WTC11 (cell line): ENCODE measurements around the gene JHY. TPM values are rescaled to one million over a fixed set of nuclear protein-coding genes. Genes with fewer than 3 reads are reported as not detected.

ENCODE experiments used
- ATAC-seq: fragments of 200-7000 bp; cut with Tn5 transposase; 2 replicates; pipeline ENCODE4 v1.10.0; 2021; ENCODE audit warnings: mild to moderate bottlenecking, moderate library complexity
- CTCF ChIA-PET: fragments of 300-600 bp; sonication (Branson Sonifier 250); formaldehyde crosslinking; loops from one replicate; lab custom pipeline; 2021; ENCODE audit warnings: antibody characterized with exemption; lab: Charles Lee
- POLR2A ChIA-PET: fragments of 350-600 bp; sonication (Branson Sonifier 250); formaldehyde crosslinking; loops from one replicate; lab custom pipeline; 2021; ENCODE audit warnings: antibody characterized with exemption; lab: Charles Lee
- DNase-seq: peaks from one replicate; pipeline ENCODE4 v3.0.0; 2021; ENCODE audit warnings: low spot score
- H3K27ac Mint-ChIP-seq: 2 replicates; pipeline ENCODE4 v1.8.0; 2021; ENCODE audit warnings: mixed read lengths
- H3K27me3 Mint-ChIP-seq: 2 replicates; pipeline ENCODE4 v1.8.0; 2021; ENCODE audit warnings: low read depth, mild to moderate bottlenecking, moderate library complexity, mixed read lengths
- H3K36me3 Mint-ChIP-seq: 2 replicates; pipeline ENCODE4 v1.8.0; 2021; ENCODE audit warnings: mixed read lengths
- H3K4me1 Mint-ChIP-seq: 2 replicates; pipeline ENCODE4 v1.8.0; 2022; ENCODE audit warnings: mixed read lengths
- H3K4me3 Mint-ChIP-seq: 2 replicates; pipeline ENCODE4 v1.8.0; 2021; ENCODE audit warnings: mild to moderate bottlenecking, moderate library complexity, mixed read lengths
- H3K9me3 Mint-ChIP-seq: 2 replicates; pipeline ENCODE4 v1.8.0; 2021; ENCODE audit warnings: mixed read lengths
- CREM ChIP-seq: sonication (generic); formaldehyde crosslinking; IDR thresholded peaks from 2 replicates; pipeline ENCODE4 v1.8.1; 2022; ENCODE audit warnings: mild to moderate bottlenecking, missing genetic modification reagents, moderate library complexity
- ESRRA ChIP-seq: sonication (generic); formaldehyde crosslinking; IDR thresholded peaks from 2 replicates; pipeline ENCODE4 v1.8.1; 2022; ENCODE audit warnings: mild to moderate bottlenecking, missing genetic modification reagents, borderline replicate concordance
- FOXJ3 ChIP-seq: sonication (generic); formaldehyde crosslinking; IDR thresholded peaks from 2 replicates; pipeline ENCODE4 v1.9.0; 2021; ENCODE audit warnings: missing genetic modification reagents, mild to moderate bottlenecking, borderline replicate concordance
- FOXP1 ChIP-seq: sonication (generic); formaldehyde crosslinking; IDR thresholded peaks from 2 replicates; pipeline ENCODE4 v1.8.0; 2022; ENCODE audit warnings: missing genetic modification reagents, mild to moderate bottlenecking, moderate library complexity, borderline replicate concordance
- GRHL2 ChIP-seq: fragments of 250-450 bp; sonication (Bioruptor Pico); IDR thresholded peaks from 2 replicates; pipeline ENCODE4 v1.8.0; 2022; ENCODE audit warnings: mild to moderate bottlenecking, moderate library complexity; ENCODE audit not compliant: insufficient replicate concordance, severe bottlenecking
- MYBL2 ChIP-seq: sonication (generic); formaldehyde crosslinking; IDR thresholded peaks from 2 replicates; pipeline ENCODE4 v1.8.1; 2023; ENCODE audit warnings: mild to moderate bottlenecking, moderate library complexity, missing genetic modification reagents
- NFATC4 ChIP-seq: fragments of 250-450 bp; sonication (Bioruptor Pico); IDR thresholded peaks from 2 replicates; pipeline ENCODE4 v1.9.0; 2021; ENCODE audit warnings: mild to moderate bottlenecking
- STAT6 ChIP-seq: sonication (generic); formaldehyde crosslinking; conservative IDR thresholded peaks from 2 replicates; pipeline ENCODE4 v1.8.1; 2023; ENCODE audit warnings: mild to moderate bottlenecking, low read depth, missing genetic modification reagents, moderate library complexity
- TCF7 ChIP-seq: sonication (generic); formaldehyde crosslinking; IDR thresholded peaks from 2 replicates; pipeline ENCODE4 v1.8.0; 2022; ENCODE audit warnings: mild to moderate bottlenecking, low read depth, missing genetic modification reagents, moderate library complexity
- TEAD4 ChIP-seq: sonication (generic); formaldehyde crosslinking; IDR thresholded peaks from 2 replicates; pipeline ENCODE4 v1.8.0; 2022; ENCODE audit warnings: mild to moderate bottlenecking, missing genetic modification reagents
- USF2 ChIP-seq: sonication (generic); formaldehyde crosslinking; IDR thresholded peaks from 2 replicates; pipeline ENCODE4 v1.8.1; 2023; ENCODE audit warnings: mild to moderate bottlenecking, missing genetic modification reagents, moderate library complexity
- ZBTB21 ChIP-seq: sonication (generic); formaldehyde crosslinking; IDR thresholded peaks from 2 replicates; pipeline ENCODE4 v1.8.1; 2023; ENCODE audit warnings: mild to moderate bottlenecking, missing genetic modification reagents, borderline replicate concordance
- ZNF138 ChIP-seq: sonication (generic); formaldehyde crosslinking; conservative IDR thresholded peaks from 2 replicates; pipeline ENCODE4 v1.8.1; 2022; ENCODE audit warnings: mild to moderate bottlenecking, moderate library complexity, missing genetic modification reagents
- ZNF416 ChIP-seq: fragments of 250-450 bp; sonication (Bioruptor Pico); IDR thresholded peaks from 2 replicates; pipeline ENCODE4 v1.9.0; 2021; ENCODE audit warnings: mild to moderate bottlenecking, inconsistent platforms
- ZNF512 ChIP-seq: sonication (generic); formaldehyde crosslinking; IDR thresholded peaks from 2 replicates; pipeline ENCODE4 v1.8.1; 2022; ENCODE audit warnings: missing genetic modification reagents, borderline replicate concordance
- ZNF532 ChIP-seq: fragments of 250-450 bp; sonication (Bioruptor Pico); IDR thresholded peaks from 2 replicates; pipeline ENCODE4 v1.9.0; 2021; ENCODE audit warnings: mild to moderate bottlenecking, borderline replicate concordance
- total RNA-seq: library from RNA; stranded (reverse); gene quantifications from 3 replicates; pipeline ENCODE4 v1.2.3, GENCODE V29; 2021
- TF ChIP-seq, protein P1 (sequence below): fragments of 250-450 bp; sonication (Bioruptor Pico); IDR thresholded peaks from 2 replicates; pipeline ENCODE4 v1.9.0; 2021; ENCODE audit warnings: mild to moderate bottlenecking
- TF ChIP-seq, protein P2 (sequence below): sonication (generic); formaldehyde crosslinking; IDR thresholded peaks from 2 replicates; pipeline ENCODE4 v1.8.1; 2023; ENCODE audit warnings: mild to moderate bottlenecking, missing genetic modification reagents, borderline replicate concordance

Gene JHY
- total RNA-seq, 1 experiment from 2014 or later, result 1.6 TPM

DNA sequence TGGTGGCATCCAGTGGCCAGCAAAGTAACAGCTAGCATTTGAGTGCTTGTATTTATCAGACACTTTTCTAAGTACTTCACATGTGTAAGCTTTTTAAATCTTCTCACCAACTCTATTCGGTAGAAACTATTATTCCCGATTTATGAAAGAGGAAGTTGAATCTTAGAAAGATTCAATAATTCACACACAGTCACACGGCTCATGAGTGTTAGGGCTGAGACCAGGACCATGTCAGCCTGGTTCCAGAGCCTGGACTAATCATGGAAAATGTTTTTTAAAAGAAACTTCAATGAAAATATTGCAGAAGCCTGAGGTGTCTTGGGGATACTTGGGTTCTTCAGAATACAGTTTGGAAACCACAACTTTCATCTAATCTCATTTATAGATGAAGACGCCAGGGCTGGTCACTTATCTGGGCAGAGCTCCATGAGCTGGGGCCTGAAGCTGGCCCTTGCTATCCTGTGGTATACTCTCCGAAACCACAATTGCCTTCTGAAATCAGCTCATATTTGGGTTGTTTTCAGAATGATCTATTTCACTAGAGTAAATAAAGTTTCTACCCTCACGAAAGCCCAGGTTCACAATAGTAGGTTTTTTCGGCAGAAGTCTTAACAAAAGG, 48.6 kb upstream of the JHY start (continued):
- TF ChIP-seq ESRRA (CRISPR knock-in tag), result no peak

GRCh38 chr11:122836916-122837315, 45.6 kb upstream of the JHY start:
- ChIA-PET POLR2A (no interaction called here), CTCF (interaction anchor here (1.9 kb wide), 1 partner anchor 17 kb away, joined by 5 read pairs; no protein-coding TSS in a partner anchor)
- TF ChIP-seq ZNF512 (CRISPR knock-in tag) (no peak), STAT6 (no peak), TCF7 (no peak), ZNF416 (CRISPR knock-in tag) (no peak), MYBL2 (no peak), ZNF138 (CRISPR knock-in tag) (no peak), NFATC4 (no peak), ZBTB21 (CRISPR knock-in tag) (no peak), FOXJ3 (CRISPR knock-in tag) (no peak), TEAD4 (CRISPR knock-in tag) (no peak), CREM (no peak), USF2 (CRISPR knock-in tag) (no peak)
- TF ChIP-seq, protein P1, sequence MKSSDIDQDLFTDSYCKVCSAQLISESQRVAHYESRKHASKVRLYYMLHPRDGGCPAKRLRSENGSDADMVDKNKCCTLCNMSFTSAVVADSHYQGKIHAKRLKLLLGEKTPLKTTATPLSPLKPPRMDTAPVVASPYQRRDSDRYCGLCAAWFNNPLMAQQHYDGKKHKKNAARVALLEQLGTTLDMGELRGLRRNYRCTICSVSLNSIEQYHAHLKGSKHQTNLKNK, result no peak
- Mint-ChIP-seq H3K9me3 (peaks cover 15% of the 10 kb centered on the region), H3K36me3 (no peaks in the 10 kb centered on the region), H3K4me1 (peaks cover 35% of the 10 kb centered on the region), H3K27me3 (peaks cover 3% of the 10 kb centered on the region; the same call in 1 of the 2 replicates), H3K4me3 (no peak overlapping the region), H3K27ac (no peak overlapping the region)
- ATAC-seq, result no peak
- DNase-seq, result no peak

DNA sequence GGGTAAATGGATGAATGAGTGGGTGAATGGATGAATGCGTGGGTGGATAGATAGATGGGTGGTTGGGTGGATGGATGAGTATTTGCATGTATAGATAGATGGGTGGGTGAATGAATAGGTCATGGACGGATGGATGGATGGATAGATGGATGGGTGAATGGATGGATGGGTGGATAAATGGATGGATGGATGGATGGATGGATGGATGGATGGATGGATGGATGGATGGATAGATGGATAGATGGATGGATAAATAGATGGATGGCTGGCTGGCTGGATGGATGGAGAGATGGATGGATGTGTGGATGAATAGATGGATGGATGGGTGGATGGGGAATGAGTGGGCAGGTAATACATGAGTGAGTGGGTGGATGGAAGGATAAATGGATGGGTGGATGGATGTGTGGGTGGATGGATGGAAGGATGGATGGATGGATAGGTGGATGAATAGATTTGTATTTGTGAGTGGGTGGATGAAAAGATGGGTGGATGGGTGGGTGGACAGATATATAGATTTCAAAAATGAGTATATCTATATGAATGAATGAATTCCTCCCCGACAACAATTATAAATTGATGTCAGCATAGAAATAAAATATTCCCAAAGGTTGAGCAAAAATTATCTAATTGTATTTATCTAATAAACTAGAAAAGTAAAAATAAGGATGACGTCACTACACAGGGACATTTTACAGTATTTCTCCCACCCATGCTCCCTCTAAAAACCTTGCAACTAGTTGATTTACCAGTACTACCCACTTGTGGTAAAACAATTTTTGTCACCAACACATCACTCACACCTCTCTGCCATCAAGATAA, 44.8 kb upstream of the JHY start:
- DNase-seq (no peak), ATAC-seq (no peak)
- Mint-ChIP-seq H3K9me3 (peaks cover 20% of the 10 kb centered on the region), H3K27me3 (peaks cover 3% of the 10 kb centered on the region; the same call in 1 of the 2 replicates), H3K4me3 (no peak overlapping the region), H3K36me3 (no peaks in the 10 kb centered on the region), H3K4me1 (peaks cover 27% of the 10 kb centered on the region), H3K27ac (no peak overlapping the region)
- CTCF ChIA-PET, result interaction anchor here (1.2 kb wide), 1 partner anchor 42 kb away, joined by 6 read pairs; no protein-coding TSS in a partner anchor
- POLR2A ChIA-PET, result no interaction called here
- TF ChIP-seq FOXP1 (CRISPR knock-in tag) (no peak), CREM (no peak), ZNF532 (CRISPR knock-in tag) (no peak), GRHL2 (no peak)
- TF ChIP-seq, protein P2, sequence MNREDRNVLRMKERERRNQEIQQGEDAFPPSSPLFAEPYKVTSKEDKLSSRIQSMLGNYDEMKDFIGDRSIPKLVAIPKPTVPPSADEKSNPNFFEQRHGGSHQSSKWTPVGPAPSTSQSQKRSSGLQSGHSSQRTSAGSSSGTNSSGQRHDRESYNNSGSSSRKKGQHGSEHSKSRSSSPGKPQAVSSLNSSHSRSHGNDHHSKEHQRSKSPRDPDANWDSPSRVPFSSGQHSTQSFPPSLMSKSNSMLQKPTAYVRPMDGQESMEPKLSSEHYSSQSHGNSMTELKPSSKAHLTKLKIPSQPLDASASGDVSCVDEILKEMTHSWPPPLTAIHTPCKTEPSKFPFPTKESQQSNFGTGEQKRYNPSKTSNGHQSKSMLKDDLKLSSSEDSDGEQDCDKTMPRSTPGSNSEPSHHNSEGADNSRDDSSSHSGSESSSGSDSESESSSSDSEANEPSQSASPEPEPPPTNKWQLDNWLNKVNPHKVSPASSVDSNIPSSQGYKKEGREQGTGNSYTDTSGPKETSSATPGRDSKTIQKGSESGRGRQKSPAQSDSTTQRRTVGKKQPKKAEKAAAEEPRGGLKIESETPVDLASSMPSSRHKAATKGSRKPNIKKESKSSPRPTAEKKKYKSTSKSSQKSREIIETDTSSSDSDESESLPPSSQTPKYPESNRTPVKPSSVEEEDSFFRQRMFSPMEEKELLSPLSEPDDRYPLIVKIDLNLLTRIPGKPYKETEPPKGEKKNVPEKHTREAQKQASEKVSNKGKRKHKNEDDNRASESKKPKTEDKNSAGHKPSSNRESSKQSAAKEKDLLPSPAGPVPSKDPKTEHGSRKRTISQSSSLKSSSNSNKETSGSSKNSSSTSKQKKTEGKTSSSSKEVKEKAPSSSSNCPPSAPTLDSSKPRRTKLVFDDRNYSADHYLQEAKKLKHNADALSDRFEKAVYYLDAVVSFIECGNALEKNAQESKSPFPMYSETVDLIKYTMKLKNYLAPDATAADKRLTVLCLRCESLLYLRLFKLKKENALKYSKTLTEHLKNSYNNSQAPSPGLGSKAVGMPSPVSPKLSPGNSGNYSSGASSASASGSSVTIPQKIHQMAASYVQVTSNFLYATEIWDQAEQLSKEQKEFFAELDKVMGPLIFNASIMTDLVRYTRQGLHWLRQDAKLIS, result no peak
